Measurements from ENCODE around the gene MDFIC.

GRCh38 chr7:114979803-114980507 lies 58.1 kb downstream of the MDFIC start:
- TF ChIP-seq CTCF (IDR thresholded peaks at IDR 0.05; ENCODE audit: poor library complexity) (no peak), EZH2phosphoT487 (IDR thresholded peaks at IDR 0.05; ENCODE audit: low read depth, severe bottlenecking, unreplicated experiment) (no peak), EZH2 (IDR thresholded peaks at IDR 0.05; ENCODE audit: borderline replicate concordance) (no peak)

Measured in hepatocyte (in vitro differentiated cells).